KG1 (cell line): ENCODE results near the gene BCL10.
A peak's percentile ranks its signal among the peaks of the same experiment; 100 is the strongest.
"Not testable (repeated sequence)": the region's sequence is repeated elsewhere in the genome, so short reads cannot be mapped to it uniquely, and the experiment has no call there.

ENCODE experiments used
- DNase-seq: peaks from one replicate; lab custom pipeline; 2025; lab: John Stamatoyannopoulos, UW

BCL10 gene

DNA sequence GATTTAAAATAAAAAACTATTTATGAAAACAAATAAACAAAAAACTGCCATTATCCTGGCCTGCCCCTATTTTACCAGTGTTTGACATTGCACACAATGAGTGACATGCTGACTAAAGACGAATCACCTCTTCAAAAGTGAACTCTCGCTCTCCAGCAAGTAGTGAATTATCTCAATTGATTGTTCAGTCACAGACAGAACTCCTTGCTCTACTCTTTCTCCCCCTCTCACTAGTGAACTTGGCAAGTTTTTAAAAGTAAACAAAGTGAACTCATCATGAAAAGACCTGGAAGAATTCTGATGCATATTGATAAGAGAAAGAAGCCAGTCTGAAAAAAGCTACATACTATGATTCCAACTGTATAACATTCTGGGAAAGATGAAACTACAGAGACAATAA is 12.3 kb downstream of the BCL10 start:
- no peak for DNase-seq

DNA sequence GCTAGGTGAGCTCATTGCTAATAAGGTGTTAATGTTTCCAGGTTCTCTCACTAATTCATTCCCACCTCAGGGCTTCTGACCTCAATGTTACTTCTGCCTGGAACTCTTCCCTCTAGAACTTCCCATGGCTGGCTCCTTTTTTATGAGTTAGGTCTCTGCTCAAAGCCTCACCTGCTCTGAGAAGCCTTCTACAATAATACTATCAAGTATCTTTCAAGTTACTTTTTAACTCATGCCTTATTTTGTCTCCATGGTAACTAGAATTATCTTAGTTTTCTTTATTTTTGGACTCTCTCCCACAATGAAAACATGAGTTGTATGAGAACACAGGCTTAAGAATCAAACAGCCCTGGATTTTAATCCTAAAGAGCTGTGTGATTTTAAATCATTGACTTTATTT is 13.4 kb downstream of the BCL10 start:
- DNase-seq, result no peak

GRCh38 chr1:85259912-85260274 is 16.5 kb downstream of the BCL10 start:
- no peak for DNase-seq

- peak; percentile 93 for DNase-seq
These were observed 17.1 kb downstream of the BCL10 start, which contains the start of gene C1orf52 for GRCh38 chr1:85259118-85259911. Gene C1orf52 (minus strand): TSS chr1:85259662. CDS start chr1:85259633, 29 bp downstream.

DNA sequence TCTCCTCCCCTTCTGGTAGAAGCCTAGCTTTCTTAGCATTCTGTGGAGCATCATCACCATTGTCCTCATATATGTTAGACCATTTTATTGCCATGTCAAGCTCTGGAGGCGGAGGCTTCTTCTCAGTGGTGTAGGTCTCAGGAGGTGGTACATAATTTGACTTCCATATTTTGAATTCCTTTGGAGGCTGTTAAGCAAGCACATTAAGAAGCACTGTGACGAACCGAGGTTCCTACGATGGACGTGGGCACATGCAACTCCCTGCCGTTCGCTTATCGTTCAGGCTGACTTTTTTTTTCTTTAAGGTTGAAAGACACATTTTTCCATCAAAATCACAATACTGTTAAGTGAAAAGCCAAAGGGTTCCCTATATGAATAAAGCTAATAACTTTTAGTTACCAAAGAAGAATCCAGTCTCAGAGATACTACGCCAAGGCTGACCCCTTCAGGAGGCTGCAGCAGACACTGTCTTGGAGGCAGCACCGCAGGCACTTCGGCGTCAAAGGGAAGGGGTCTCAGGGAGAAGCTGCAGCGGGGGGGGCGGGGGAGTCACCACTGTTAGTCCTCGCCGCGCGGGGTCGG is 17.8 kb downstream of the BCL10 start:
- no peak for DNase-seq

DNA sequence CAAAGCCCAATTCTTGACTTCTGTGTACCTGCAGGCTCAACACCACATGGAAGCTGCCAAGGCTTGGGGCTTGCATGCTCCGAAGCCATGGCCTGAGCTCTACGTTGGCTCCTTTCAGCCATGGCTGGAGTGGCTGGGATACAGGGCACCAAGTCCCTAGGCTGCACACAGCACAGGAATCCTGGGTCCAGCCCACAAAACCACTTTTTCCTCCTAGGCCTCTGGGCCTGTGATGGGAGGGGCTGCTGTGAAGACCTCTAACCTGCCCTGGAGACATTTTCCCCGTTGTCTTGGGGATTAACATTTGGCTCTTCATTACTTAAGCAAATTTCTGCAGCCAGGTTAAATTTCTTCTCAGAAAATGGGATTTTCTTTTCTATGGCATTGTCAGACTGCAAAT is 27.4 kb downstream of the BCL10 start:
- DNase-seq, result not testable (repeated sequence)

- no peak for DNase-seq
These were observed 30.5 kb downstream of the BCL10 start for GRCh38 chr1:85245891-85246290.

- no peak for DNase-seq
These were observed 31.0 kb downstream of the BCL10 start for GRCh38 chr1:85245456-85245855.

GRCh38 chr1:85244271-85245061 is 32.0 kb downstream of the BCL10 start:
- DNase-seq, result no peak

DNA sequence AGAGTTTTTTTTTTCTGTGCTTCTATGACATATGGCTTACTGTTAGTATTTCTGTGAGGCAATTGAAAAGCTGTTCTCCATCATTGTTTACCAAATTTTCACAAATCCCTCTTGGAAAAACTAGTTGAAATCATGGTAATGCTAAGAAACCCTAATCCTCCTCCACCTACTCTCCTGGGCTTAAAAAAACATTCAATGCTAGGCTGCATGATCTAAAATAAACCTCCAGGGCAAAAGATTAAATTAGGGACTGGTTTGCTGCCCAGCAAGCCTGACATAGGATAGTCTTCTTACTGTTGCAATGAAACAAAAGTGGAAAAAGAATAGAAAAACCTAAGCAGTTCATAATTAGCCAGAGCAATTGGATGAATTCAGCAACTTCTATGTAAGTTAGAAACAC is 33.1 kb downstream of the BCL10 start:
- no peak for DNase-seq

GRCh38 chr1:85240643-85241042 is 35.8 kb downstream of the BCL10 start:
- DNase-seq, result no peak

GRCh38 chr1:85240174-85240601 is 36.2 kb downstream of the BCL10 start:
- DNase-seq, result no peak

DNA sequence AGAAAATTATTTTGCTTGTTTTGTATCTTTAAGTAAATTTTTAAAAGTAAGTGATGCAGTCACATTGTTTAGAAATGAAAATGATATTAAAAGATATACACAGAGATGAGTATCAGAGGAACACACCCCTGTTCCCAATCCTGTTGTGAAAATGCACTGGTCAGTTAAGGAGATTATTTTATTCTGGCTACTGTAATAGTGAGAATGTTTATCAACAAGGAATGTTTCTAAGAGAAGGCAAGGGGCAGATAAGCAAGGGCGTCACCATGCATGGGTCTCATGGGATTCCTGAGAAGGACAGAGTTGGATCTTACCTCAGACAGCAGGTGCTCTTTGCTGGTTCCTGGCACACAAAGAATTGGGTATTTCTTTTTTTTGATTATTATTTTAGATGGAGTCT is 38.8 kb downstream of the BCL10 start:
- DNase-seq, result no peak

DNA sequence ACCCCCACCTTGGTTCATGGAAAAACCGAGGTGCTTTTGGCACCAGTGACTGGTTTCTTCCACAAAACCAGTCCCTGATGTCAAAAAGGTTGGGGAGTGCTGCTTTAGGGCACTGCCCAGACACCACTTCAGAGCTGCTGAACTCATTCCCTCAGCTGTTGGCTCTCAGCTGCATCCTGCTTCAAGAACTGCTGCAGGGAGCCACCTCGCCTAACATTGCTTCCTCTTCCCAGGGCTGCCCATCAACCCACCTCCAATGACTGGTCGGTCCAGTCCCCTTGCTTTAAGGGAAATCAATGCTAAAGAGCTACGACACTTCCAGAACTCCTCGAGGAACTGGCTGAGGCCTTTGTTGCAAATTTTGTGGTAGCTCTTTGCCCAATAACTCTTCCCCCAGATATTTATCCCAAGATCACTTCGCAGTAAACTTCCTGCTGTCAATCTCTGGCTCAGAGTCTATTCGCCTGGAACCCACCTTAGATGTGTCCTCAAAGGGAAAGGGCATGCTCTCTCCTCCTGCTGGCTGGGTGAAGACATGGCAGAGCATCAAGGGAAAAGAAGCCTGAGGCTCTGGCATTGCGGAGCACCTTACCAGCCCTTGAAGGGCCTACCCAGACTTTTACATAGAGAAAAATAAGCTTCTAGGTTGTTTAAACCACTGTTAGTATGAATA is 46.0 kb downstream of the BCL10 start:
- no peak for DNase-seq

DNA sequence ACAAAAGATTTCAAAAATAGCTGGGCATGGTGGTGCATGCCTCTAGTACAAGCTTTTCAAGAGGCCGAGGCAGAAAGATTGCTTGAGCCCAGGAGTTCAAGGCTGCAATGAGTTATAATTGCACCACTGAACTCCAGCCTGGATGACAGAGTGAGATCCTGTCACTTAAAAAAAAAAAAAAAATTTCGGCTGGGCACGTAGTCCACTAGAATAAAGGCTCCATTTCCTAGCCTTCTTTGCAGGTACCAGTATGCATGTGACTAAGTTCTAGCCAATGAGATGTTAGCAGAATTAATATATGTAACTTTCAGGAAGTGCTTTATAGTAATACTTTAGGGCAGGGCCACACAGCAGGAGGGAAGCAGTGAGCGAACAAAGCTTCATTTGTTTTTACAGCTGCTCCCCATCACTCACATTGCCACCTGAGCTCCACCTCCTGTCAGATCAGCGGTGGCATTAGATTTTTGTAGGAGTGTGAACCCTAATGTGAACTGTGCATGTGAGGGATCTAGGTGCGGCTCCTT is 46.8 kb downstream of the BCL10 start:
- DNase-seq, result no peak

- no peak for DNase-seq
These were observed 47.5 kb downstream of the BCL10 start for GRCh38 chr1:85228972-85229371.

- DNase-seq, result no peak
These were observed 50.6 kb downstream of the BCL10 start for GRCh38 chr1:85225624-85226380.

GRCh38 chr1:85224734-85225623 is 51.5 kb downstream of the BCL10 start:
- DNase-seq, result no peak

- DNase-seq, result no peak
These were observed 52.1 kb downstream of the BCL10 start for GRCh38 chr1:85224295-85224694.

GRCh38 chr1:85223334-85223733 is 53.1 kb downstream of the BCL10 start:
- DNase-seq, result no peak
